Retinal pigment epithelial cell (primary cell): ENCODE measurements around the gene TDO2.

Experiments
- DNase-seq: peaks from one replicate; pipeline ENCODE4 v3.0.0-alpha.2; 2010; ENCODE audit warnings: low read depth
- H3K4me3 ChIP-seq: 2 replicates; pipeline ENCODE4 v1.5.1; 2011; ENCODE audit warnings: mild to moderate bottlenecking, low read length, control low read depth, moderate library complexity
- TF ChIP-seq, protein P1 (sequence below): conservative IDR thresholded peaks from 2 replicates; pipeline ENCODE4 v1.5.1; 2011; ENCODE audit warnings: low read depth, low read length, control low read depth, inconsistent platforms

Gene TDO2

DNA sequence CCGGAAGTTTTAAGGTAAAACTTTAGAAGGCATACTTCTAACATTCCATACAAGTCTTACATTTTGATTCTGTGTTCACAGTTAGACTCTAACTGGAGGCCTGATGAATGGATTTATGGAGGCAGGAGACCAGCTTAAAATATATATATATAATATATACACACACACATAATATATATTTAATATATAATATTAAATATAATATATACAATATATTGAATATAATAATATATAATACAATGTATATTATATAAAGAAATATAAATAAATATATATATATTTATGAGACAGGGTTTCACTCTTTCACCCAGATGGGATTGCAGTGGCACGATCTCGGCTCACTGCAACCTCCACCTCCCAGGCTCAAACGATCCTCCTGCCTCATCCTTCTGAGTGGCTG lies 58.1 kb downstream of the TDO2 start:
- no peak for DNase-seq
- TF ChIP-seq, protein P1, sequence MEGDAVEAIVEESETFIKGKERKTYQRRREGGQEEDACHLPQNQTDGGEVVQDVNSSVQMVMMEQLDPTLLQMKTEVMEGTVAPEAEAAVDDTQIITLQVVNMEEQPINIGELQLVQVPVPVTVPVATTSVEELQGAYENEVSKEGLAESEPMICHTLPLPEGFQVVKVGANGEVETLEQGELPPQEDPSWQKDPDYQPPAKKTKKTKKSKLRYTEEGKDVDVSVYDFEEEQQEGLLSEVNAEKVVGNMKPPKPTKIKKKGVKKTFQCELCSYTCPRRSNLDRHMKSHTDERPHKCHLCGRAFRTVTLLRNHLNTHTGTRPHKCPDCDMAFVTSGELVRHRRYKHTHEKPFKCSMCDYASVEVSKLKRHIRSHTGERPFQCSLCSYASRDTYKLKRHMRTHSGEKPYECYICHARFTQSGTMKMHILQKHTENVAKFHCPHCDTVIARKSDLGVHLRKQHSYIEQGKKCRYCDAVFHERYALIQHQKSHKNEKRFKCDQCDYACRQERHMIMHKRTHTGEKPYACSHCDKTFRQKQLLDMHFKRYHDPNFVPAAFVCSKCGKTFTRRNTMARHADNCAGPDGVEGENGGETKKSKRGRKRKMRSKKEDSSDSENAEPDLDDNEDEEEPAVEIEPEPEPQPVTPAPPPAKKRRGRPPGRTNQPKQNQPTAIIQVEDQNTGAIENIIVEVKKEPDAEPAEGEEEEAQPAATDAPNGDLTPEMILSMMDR, result no peak

DNA sequence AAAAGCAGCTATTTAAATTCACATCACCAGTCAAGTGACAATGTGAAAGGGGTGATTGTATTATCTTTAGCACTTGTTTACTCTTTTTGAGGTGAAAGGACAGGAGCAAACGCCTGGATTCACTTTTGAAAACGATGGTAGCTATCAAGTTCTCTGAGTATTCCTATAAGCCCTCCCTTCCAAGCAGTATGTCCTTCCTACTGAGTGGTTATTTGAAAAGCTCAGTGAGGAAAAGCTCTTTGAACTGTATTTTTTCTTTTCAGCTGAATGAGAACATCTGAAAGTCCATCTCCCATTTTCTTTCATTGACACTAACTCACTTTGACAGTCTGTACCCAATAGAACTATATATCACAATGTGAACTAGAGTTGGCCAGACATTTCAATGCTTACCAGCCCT lies 59.3 kb downstream of the TDO2 start:
- H3K4me3 ChIP-seq, result no peak overlapping the region
- no peak for DNase-seq
- TF ChIP-seq, protein P1, result no peak

More for the DNA sequence above, 58.1 kb downstream of the TDO2 start:
- no peak overlapping the region for H3K4me3 ChIP-seq

DNA sequence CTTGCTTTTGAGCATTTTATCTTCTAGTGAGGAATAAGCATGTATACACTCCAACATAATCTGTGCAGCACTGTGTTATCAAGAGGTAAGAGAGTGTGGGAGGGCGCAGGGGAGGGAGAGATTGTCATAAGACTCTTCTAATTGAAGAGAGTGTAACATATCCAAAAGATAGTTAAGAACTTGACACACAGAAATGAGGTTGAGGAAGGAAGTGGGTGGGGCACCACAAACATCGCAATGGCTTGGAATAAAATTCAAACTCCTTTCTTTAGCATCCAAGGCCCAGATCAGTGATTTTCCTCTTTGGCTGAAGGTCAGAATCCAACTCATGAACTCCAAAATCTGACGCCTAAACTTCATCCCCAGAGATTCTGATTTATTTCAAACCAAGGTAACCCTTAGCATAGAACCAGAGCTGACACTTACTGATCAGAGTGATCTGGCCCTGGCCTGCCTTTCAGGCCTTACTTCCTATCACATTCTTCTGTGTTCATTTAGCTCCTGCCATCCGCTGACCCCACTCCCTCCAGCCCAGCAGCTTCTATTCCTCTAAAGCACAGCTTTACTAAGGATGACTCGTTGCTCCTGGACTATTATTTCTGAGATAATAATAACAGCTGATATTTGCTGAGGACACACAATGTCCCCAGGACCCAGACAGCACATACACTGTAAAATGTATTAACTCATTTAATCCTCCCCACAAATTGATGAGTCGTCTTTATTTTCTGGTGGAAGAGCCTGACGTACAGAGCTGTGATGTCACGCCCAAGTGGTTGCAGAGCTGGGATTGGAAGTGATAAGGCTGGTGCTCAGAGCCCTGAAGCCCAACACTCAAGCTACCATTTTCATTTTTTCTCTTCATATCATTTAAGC lies 60.8 kb downstream of the TDO2 start:
- DNase-seq, result no peak
- TF ChIP-seq, protein P1, result no peak
- no peak overlapping the region for H3K4me3 ChIP-seq

DNA sequence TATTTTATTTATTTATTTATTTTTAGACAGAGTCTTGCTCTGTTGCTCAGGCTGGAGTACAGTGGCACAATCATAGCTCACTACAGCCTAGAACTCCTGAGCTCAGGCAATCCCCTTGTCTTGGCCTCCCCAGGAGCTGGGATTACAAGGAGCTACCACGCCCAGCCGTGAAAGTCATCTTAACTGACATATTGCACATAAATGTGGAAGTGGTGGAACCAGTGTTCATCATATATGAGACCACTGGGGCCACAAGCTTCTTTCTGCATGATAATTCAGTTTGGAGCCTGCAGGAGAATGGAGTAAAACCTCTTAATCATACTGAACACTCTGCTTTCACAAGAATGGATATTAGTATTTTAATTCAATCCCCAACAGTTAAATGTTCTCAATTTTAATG lies 62.7 kb downstream of the TDO2 start:
- TF ChIP-seq, protein P1, result no peak
- no peak for DNase-seq
- no peak overlapping the region for H3K4me3 ChIP-seq

DNA sequence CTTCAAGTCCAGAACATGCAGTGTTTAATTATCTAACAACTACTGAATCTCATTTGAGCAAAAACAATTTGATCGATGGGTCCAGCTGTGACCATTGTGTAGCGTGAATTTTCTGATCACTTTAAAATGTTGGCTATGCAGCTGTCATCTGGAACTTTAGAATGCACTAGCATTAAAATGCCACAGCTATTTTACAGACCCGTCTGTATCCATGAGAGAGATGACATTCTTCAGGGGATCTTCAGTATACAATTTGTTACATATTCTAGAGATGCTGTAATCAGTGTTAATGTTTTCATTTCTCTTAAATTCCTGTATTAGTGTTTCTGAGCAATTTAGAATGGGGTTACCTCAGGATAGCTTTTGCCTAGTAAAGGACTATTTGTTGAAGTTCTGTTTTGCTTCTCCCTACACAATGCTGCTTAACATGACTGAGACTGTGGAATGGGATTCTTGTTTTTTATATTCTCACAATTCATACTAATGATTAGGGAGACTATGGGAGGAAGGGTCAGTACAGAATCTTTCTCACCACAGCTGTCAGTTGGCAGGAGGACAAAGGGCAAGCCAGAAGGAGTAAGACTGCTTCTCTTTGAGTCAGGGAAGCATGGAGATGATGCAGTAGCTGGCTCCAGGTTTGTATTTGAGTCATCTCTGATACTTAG lies 63.4 kb downstream of the TDO2 start:
- TF ChIP-seq, protein P1, result no peak
- DNase-seq, result no peak
- H3K4me3 ChIP-seq, result no peak overlapping the region
